ENCODE results near the gene PSMD5.
A peak's percentile ranks its signal among the peaks of the same experiment; 100 is the strongest.

PSMD5 gene

DNA sequence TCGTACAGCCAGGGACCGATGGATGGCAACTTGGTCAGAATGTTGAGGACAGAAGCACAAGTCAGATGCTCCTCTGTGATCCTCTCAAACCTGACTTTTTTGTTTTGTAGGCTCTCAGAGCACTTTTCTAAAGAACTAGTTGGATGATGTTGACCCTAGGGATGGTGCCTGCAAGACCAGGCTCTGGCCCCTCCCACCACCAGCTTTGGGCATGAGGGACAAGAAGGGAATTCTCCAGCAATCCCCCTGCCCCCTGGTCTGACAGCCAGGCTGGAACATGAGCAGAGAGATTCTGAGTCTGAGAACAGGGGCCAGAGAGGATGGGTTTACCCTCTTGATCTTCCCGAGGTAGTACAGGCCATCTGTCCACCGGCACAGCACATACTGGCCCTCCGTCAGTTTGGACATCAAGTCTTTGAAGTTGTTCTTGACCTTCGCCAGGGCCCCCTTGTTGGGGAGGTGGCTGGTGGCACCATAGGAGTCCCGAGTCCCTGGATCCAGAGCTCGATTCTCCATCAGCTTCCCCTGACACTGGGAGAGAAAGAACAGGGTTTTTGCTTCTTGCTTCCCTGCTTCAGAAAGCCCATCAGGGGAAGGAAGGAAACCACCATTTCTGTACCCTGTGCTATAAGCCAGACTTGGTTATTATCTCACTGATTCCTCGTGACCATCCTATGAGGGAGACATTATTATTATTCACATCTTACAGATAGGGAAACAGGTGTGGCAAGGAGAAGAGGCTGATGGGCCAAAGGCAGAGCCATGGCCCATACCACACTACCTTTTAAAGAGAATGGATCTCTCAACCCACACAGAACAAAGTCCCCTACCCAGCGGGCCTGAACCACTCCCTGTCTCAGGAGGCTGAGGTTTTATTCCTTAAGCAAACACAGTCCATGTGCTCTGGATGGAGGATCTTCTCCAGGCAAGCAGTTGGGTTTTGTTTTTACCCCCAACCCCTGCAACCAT is 31.8 kb upstream of the PSMD5 start:
- no peak for DNase-seq

DNA sequence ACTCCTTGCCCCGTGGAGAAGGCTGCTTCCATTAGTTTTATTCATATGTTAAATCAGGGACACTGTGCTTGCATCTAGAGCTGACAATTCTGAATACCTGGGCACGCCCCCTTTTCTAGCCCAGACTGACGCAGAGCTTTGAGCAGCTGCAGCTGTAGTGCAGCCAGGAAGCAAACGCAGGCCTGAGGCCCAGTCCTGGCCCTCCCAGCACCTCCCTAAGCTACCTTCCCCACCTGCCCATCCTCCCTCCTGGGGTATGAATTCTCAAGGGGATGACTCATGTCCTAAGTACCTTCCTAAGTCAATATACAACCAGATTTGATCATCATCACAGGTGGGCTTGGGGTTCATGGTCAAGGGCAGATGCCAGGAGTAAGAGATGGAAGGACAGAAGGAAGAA is 30.8 kb upstream of the PSMD5 start:
- peak; percentile 82 for DNase-seq

GRCh38 chr9:120872791-120873502 is 30.2 kb upstream of the PSMD5 start:
- no peak for DNase-seq

GRCh38 chr9:120870206-120870605 is 27.5 kb upstream of the PSMD5 start:
- DNase-seq: no peak

DNA sequence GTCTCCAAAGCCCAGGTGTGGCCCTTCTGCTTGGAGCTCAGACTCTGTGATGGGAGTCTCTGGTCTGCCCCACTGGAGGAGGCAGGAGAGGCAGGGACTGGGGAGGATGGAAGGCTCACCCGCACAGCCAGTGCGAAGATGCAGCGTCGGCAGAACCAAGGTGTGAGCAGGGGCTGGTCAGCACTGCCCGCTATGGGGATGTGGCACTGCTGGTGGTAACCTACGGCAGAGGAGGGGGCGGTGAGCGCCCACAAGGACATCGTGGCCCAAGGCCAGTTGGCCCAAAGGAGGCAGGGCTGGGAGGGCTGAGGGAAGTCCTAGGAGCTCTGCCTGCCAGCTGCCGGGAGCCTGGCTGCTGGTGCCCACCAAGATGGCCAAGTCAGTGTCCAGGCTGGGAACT is 27.0 kb upstream of the PSMD5 start:
- DNase-seq: no peak

DNA sequence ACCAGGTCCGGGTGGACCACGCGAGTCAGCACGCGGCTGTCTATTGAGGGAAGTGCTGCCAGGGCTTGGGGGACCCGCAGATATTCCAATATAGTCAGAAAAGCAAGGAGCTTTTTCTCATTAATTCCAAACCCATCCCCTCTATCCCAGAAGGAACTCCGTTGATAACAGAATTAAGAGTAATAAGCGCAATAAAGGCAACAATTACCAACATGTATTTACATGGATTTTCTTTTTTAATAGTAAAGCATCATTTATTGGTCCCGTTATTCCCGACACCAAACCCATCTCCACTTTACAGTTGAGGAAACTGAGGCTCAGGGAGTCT is 26.6 kb upstream of the PSMD5 start:
- DNase-seq: no peak

DNA sequence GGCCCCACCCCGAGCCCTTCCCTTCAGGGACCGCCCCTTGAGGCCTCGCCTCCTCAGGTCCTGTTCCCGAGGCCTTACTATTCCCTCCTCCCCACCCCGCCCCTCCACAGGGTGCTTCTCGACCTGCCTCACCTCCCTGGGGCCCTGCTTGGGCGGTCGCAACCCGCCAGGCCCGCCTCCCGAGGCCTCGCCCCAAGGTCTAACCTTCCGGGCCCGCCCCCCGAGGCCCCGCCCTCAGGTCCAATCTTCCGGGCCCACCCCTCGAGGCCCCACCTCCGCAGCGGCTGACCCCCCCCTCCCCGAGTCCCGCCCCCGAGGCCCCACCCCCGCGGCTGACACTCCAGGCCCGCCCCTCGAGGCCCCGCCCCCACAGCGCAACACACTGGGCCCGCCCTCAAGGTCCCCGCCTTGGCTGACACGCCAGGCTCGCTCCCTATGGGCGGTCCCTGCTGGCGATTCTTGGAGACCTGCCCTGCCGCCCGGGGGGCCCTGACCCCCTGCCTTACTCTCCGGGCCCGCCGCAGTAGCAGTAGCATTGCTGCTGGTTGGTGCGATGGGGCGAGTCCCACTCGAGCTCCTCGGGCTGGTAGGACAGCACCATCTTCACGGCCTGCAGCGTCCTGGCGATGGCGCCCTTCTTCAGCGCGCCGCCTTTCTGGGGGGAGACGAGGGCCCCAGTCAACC is 26.1 kb upstream of the PSMD5 start:
- DNase-seq: peak; percentile 29

- DNase-seq: no peak
Observed at GRCh38 chr9:120868339-120868675, 25.6 kb upstream of the PSMD5 start.

DNA sequence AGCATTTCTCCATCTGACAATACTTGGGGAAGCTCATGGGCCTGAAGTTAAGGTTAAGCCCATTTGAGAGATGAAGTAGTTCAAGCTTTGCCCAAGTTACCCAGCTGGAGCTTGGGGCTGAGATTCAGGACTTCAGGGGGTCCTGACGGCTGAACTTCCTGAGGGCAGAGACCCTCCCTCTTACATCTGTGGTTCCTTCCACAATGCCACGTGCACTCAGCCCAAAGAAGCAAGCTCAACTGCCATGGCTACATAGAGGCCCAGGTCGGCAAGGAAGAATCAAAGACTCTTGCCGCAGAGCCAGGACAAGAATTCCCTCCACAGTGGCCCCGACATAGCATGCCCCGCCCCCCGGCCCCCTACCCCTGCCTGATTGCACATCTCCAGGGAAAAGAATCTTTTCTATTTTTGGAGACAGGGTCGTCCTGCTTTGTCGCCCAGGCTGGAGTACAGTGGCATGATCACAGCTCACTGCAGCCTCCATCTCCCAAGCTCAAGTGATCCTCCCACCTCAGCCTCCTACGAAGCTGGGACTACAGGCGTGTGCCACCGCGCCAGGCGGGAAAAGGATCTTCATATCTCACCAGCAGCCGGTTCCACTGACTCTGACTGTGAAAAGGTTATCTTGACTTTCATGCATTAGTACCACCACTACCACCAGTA is 25.1 kb upstream of the PSMD5 start:
- DNase-seq: no peak

DNA sequence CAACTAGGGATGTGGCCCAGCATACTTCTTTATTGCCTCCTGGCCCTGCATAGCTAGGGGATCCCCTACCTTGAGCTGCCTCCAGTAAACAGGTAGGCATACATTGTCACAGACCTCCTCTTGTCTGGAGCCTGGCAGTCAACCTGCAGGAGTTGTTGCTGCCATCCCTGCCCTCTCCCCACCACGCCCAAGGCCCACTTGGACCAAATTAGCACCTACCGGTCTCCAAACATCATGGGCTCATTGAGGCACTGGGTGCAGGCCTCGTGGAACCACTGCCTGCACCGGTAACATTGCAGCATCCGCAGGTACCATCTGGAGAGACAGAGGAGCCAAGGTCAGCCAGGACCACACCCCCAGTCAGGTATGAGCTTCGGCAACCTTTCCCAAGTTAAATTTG is 23.9 kb upstream of the PSMD5 start:
- no peak for DNase-seq

GRCh38 chr9:120865809-120866208 is 23.1 kb upstream of the PSMD5 start:
- no peak for DNase-seq

GRCh38 chr9:120865176-120865575 is 22.5 kb upstream of the PSMD5 start:
- DNase-seq: no peak

- DNase-seq: no peak
Observed at GRCh38 chr9:120864719-120865118, 22.0 kb upstream of the PSMD5 start.

DNA sequence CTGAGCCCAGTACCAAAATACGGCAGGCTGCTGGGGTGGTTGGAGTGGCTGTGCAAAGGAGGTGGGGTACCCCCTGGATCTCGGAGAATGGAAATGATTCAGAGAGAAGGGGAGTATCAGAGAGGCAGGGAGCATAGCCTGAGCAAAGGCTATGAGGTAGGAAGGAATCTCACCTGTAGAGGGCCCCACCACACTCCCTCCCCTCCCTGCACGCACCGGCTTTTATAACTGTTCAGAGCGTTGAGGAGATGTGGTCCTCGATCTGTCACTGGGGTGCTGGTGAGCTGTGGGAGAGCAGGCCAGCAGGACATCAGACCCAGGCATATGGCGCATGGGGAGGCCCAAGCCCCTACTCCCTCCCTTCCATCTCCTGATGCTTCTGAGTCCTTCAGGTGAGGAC is 21.1 kb upstream of the PSMD5 start:
- DNase-seq: no peak

DNA sequence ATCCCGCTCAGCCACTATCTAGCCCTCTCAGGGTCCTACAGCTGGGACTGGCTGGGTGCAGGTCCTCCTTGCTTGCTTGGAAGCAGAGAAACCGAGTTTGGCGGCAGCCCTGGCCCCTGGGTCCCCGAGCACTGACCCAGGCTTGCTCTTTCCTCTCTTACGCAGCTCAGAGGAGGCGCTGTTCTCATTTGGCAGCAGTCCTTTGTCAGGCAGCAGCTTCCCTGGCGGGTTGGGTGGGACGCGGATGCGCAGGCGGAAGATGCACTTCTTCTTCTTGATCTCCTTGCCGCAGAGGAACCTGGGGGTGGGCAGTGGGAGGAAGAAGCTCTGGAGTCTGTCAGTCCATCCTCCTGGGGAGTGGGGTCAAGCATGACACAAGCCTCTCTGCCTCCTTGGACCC is 19.7 kb upstream of the PSMD5 start:
- DNase-seq: no peak

DNA sequence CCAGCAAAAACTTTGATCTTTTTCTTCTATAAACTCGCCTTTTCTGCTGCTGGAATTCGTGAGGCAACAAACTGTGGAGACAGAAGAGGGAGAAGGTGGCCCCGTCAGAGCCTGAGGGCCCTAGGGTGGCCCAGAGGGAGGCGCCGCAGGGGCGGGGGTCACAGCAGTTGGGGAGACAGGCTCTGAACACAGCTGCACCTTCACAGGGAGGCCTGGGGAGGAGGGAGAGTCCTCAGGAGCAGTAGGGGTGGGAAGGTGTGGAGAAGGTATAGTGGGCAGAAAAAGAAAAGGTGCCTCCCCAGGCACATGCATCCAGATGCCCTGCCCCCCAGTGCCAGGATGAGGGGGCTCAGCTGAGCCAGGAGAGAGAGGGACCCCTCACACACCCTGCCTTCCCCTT is 19.2 kb upstream of the PSMD5 start:
- no peak for DNase-seq

DNA sequence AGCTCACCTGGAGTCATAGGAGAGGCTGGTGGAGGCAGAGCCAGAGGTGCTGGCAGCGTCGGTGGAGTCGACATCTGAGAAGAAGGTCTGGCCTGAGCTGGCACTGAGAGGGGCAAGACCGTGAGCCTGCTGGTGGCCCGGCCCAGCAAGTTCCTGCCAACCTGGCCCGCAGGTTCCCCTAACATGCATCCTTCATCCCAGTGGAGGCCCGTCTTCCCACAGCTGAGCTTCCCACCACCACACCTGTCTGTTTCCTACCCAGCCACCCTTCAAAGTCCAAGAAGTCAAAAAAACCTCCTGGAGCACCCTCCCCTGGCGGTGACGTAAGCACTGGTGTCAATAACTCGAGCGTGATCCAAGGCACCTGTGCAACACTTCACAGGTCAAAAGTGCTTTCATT is 17.4 kb upstream of the PSMD5 start:
- DNase-seq: no peak

GRCh38 chr9:120859361-120859760 is 16.6 kb upstream of the PSMD5 start:
- DNase-seq: no peak

DNA sequence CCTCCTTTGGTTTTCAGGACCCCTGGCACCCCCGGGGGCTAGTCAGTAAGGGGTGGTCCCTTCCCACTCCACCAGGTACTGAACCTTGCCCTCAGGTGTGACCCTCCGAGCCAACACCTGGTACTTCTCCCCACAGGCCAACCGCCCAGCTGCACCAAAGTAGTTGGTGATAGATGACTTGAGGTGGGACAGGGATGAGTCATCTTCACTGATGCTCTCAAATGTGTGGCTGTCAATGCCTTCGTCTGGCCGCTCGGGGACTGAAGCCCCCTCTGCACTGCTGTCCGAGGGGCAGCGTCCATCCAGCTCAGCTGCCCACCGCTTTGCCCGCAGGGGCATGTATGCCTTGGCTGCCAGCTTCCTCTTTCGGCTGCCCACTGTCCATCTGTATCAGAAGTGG is 15.2 kb upstream of the PSMD5 start:
- DNase-seq: no peak

- no peak for DNase-seq
Observed at GRCh38 chr9:120857481-120857880, 14.8 kb upstream of the PSMD5 start.

DNA sequence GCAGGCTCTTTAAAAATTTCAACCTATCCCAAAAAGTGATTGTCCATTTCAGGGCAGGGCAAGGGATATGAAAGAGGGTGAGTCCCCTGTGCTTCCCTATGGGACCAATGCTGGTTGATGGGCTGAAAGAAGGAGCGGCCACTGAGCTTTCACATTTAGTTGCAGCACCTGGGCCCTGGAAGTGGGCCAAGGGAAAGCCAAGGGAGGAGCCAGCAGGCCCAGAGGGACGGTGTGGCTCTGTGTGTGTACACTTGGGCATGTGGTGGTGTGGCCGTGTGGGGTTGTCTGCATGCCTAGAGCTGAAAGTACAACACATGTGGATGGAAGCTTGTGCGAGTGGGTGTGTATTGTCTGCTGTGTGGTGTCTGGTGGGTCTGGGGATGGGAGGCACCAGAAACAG is 14.0 kb upstream of the PSMD5 start:
- no peak for DNase-seq

GRCh38 chr9:120855827-120856670 is 13.3 kb upstream of the PSMD5 start:
- DNase-seq: no peak

Data from NCI-H510A (cell line).